Measurements from ENCODE around the gene MAP7.
"Not testable (repeated sequence)": the region's sequence is repeated elsewhere in the genome, so short reads cannot be mapped to it uniquely, and the experiment has no call there.

MAP7 gene

GRCh38 chr6:136550330-136551071 is at the start of gene MAP7:
MAP7 (minus strand) TSS chr6:136550422; CDS start chr6:136550408, 14 bp downstream.
- in situ Hi-C loops (cut with MboI; ENCODE audit: low sequenced_read_pairs), result no loop called here

DNA sequence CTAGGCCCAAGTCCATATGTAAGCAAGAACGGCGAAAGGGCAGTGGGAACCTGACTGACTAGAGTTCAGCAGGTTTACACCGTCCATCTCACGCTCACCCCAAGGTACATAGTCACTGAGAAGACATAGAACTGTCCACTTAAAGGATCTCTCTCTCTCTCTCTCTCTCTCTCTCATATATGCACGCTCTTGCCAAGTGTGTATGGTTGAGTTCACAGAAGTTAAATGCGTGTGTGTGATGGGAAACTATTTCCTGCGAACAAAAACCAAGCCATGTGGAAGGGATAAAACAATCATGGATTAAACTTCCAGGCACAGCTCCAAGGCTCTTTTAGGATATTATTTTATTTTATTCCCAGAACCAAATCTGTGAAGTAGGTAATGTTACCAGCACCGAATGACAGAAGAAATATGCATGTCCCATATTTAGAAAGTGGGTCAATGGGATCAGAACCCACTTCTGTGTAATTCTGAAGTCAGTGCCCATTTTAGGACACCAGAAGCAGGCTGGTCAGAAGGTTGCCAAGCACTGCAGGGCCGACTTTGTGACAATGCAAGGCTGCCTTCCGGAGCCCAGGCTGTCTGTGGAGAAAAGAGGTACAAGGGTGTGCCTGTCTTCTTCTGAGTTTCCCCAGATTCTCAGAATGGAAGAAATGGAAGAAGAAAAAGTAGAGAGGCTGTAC is 49.2 kb upstream of the MAP7 start:
- in situ Hi-C loops (cut with MboI; ENCODE audit: low sequenced_read_pairs), result no loop called here

- in situ Hi-C loops (cut with MboI; ENCODE audit: low sequenced_read_pairs), result no loop called here
Measured at GRCh38 chr6:136598048-136598447, 47.8 kb upstream of the MAP7 start.

DNA sequence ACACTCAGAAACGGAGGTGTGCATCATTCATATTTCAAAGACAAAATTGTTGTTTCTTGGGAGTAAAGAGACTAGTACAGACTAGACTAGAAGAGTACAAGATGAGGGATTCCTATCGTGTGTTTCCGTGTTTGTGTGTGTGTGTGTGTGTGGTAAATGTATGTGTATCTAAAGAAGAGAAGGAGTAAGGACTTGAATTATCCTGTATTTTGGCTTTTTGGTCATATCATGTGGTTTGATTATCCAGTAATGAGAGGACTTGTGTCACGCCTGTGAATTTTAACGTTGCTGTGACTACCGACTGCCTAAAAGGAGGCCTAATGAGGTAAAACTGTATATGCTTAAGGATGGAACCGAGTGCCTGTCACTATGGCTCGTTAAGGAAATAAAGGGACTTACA is 44.4 kb upstream of the MAP7 start:
- in situ Hi-C loops (cut with MboI; ENCODE audit: low sequenced_read_pairs), result no loop called here

- in situ Hi-C loops (cut with MboI; ENCODE audit: low sequenced_read_pairs), result no loop called here
Measured at GRCh38 chr6:136593748-136594490, 43.7 kb upstream of the MAP7 start.

- in situ Hi-C loops (cut with MboI; ENCODE audit: low sequenced_read_pairs), result no loop called here
Measured at GRCh38 chr6:136592930-136593673, 42.9 kb upstream of the MAP7 start.

- in situ Hi-C loops (cut with MboI; ENCODE audit: low sequenced_read_pairs), result no loop called here
Measured at GRCh38 chr6:136591617-136592016, 41.4 kb upstream of the MAP7 start.

- in situ Hi-C loops (cut with MboI; ENCODE audit: low sequenced_read_pairs), result not testable (repeated sequence)
Measured at GRCh38 chr6:136590846-136591245, 40.6 kb upstream of the MAP7 start.

- in situ Hi-C loops (cut with MboI; ENCODE audit: low sequenced_read_pairs), result no loop called here
Measured at GRCh38 chr6:136587527-136587926, 37.3 kb upstream of the MAP7 start.

DNA sequence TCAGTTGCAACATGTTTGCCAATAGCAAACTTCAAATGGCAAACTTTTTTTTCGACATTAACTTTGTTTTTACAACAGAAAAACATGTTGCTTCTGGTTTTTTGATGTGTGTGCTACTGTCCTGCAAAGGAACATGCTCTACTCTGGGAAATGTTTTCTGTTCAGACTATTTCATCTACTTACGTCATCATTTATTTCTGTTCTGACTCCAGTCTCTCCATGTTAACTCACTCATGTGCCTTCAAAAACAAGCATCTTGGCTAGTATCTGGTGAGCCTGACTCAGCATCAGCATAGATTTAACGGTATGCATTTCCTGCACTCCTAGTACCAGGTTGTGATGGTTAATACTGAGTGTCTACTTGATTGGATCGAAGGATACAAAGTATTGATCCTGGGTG is 36.1 kb upstream of the MAP7 start:
- in situ Hi-C loops (cut with MboI; ENCODE audit: low sequenced_read_pairs), result no loop called here

DNA sequence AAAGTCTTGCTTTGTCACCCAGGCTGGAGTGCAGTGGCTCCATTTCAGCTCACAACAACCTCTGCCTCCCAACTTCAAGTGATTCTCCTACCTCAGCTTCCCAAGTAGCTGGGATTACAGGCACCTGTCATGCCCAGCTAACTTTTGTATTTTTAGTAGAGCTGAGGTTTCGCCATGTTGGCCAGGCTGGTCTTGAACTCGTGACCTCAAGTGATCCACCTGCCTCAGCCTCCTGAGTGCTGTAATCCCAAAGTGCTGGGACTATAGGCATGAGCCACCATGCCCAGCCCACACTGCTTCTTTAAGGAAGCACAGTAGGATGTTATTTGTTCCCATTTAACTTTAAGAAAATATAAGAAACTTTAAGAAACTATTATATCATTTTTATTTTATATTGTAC is 35.3 kb upstream of the MAP7 start:
- in situ Hi-C loops (cut with MboI; ENCODE audit: low sequenced_read_pairs), result not testable (repeated sequence)

GRCh38 chr6:136584290-136584689 is 34.1 kb upstream of the MAP7 start:
- in situ Hi-C loops (cut with MboI; ENCODE audit: low sequenced_read_pairs), result not testable (repeated sequence)

DNA sequence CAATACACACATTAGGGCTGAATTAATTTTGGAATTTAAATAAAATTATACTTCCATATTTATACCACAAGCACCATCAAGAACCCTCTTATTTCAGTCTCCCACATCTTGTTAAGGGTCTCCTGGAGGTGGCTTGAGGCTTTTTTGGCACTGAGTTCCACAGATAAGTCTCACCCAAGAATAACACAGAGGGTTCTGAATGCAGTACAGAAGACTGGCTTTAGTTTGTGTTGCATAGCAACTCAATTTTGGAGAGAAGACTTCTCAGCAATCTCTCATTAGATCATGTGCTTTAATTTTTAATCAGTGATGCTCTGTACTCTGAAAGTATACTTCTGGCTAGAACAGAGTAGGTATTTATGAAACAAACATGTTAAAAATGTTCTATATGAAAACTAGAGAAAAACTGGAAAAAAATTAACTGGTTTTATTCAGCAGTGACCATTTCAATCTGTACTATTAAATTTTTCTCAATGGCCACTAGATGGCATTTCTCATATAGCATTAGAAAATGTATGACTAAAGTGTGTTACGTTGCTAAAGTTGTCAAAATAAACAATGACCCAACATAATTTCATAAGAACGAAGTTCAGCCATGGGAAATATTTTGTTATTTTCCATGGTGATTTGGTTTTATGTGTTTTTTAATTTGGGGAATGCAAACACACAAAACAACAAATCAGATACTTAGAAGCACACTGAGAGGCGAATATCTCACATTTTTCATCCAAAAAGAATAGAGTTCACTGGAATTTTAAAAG is 32.7 kb upstream of the MAP7 start:
- in situ Hi-C loops (cut with MboI; ENCODE audit: low sequenced_read_pairs), result no loop called here

- in situ Hi-C loops (cut with MboI; ENCODE audit: low sequenced_read_pairs), result no loop called here
Measured at GRCh38 chr6:136579800-136580199, 29.6 kb upstream of the MAP7 start.

DNA sequence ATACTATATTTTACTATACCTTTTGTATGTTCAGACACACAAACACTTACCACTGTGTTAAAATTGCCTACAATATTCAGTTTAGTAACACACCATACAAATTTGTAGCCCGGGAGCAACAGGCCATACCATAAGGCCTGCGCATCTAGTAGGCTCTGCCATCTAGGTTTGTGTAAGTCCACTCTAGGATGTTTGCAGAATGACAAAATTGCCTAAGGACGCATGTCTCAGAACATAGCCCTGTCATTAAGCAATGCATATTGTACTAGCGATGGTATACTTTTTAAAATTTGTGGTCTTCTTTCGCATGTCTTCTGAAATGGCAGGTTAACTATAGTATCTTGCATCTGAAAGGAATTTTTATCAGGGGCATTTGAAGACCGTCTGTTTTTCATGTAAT is 26.6 kb upstream of the MAP7 start:
- in situ Hi-C loops (cut with MboI; ENCODE audit: low sequenced_read_pairs), result no loop called here

GRCh38 chr6:136571496-136571895 is 21.3 kb upstream of the MAP7 start:
- in situ Hi-C loops (cut with MboI; ENCODE audit: low sequenced_read_pairs), result no loop called here

DNA sequence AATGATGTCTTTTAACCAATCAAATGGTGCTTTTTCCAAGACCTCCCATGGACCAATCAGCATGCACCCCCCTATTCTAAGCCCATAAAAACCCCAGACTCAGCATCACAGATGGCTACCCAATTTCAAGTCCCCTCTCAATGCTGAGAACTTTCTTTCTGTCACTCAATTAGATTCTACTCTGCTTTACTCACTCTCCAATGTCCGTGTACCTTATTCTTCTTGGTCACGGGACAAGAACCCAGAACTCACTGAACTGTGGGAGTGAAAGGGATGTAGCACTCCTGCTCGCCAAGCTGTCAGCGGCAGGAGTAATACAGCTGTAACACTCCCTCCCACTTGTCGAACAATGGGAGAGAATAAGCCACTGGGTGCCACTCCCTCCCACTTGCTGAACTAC is 20.8 kb upstream of the MAP7 start:
- in situ Hi-C loops (cut with MboI; ENCODE audit: low sequenced_read_pairs), result no loop called here

- in situ Hi-C loops (cut with MboI; ENCODE audit: low sequenced_read_pairs), result no loop called here
Measured at GRCh38 chr6:136568129-136568528, 17.9 kb upstream of the MAP7 start.

GRCh38 chr6:136567688-136568087 is 17.5 kb upstream of the MAP7 start:
- in situ Hi-C loops (cut with MboI; ENCODE audit: low sequenced_read_pairs), result no loop called here

- in situ Hi-C loops (cut with MboI; ENCODE audit: low sequenced_read_pairs), result no loop called here
Measured at GRCh38 chr6:136566851-136567250, 16.6 kb upstream of the MAP7 start.

Data from HL-60/S4 (cell line).